Sigmoid colon (tissue), 3 donors: ENCODE measurements around the gene DSCAML1.

ENCODE experiments used
- POLR2A ChIP-seq, 2 donors: fragments of 450-650 bp; IDR thresholded peaks; one replicate each; pipeline ENCODE4 v1.6.1; 2016; ENCODE audit warnings: antibody characterized with exemption in 2 of 2, mild to moderate bottlenecking in 2 of 2, moderate library complexity in 2 of 2
- TF ChIP-seq, protein P1 (sequence below), 4 experiments: fragments of 450-650 bp in 3 of 4; fragments of 200-600 bp in 1 of 4; IDR thresholded peaks; one replicate each; pipeline ENCODE4 v1.5.1; 2016 to 2019; ENCODE audit warnings: antibody characterized with exemption in 4 of 4, mild to moderate bottlenecking in 3 of 4, moderate library complexity in 2 of 4

DNA sequence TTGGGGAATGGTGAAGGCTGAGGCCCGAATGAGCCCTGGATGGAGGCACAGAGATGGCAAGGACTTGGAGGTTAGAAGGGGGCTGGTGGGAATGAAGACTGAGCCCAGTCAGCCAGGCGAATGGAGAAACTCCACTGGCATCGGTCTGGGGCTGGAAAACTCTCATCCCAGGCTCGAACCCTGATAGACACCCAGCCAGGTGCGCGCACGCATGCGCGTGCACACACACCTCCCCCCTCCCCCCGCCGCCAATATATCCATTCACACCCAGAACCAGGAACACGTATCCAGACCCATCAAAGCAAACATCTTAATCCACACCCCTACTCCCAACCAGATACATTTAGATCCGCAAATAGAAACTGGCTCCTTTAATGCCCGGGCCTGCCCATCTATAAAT, 330.1 kb downstream of the DSCAML1 start:
- TF ChIP-seq, protein P1, sequence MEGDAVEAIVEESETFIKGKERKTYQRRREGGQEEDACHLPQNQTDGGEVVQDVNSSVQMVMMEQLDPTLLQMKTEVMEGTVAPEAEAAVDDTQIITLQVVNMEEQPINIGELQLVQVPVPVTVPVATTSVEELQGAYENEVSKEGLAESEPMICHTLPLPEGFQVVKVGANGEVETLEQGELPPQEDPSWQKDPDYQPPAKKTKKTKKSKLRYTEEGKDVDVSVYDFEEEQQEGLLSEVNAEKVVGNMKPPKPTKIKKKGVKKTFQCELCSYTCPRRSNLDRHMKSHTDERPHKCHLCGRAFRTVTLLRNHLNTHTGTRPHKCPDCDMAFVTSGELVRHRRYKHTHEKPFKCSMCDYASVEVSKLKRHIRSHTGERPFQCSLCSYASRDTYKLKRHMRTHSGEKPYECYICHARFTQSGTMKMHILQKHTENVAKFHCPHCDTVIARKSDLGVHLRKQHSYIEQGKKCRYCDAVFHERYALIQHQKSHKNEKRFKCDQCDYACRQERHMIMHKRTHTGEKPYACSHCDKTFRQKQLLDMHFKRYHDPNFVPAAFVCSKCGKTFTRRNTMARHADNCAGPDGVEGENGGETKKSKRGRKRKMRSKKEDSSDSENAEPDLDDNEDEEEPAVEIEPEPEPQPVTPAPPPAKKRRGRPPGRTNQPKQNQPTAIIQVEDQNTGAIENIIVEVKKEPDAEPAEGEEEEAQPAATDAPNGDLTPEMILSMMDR (IDR thresholded peaks at IDR 0.05): no peak
- TF ChIP-seq POLR2A (IDR thresholded peaks at IDR 0.05): no peak
